A673 (cell line): ENCODE measurements around the gene CCDC73.
"Not testable (repeated sequence)": the region's sequence is repeated elsewhere in the genome, so short reads cannot be mapped to it uniquely, and the experiment has no call there.

Experiments
- EZH2 ChIP-seq: fragments of 200-600 bp; sonication (generic); IDR thresholded peaks from 2 replicates; pipeline ENCODE4 v1.6.1; 2017; ENCODE audit warnings: borderline replicate concordance, low read depth, mild to moderate bottlenecking, mixed read lengths, antibody characterized with exemption, low read length; ENCODE audit not compliant: poor library complexity, severe bottlenecking
- TF ChIP-seq, protein P1 (sequence below): fragments of 300-800, 200-600 bp; sonication (generic); conservative IDR thresholded peaks from 2 replicates; pipeline ENCODE4 v1.5.1; 2017; ENCODE audit warnings: low read depth, mild to moderate bottlenecking, antibody characterized with exemption, low read length, moderate library complexity, mixed read lengths

DNA sequence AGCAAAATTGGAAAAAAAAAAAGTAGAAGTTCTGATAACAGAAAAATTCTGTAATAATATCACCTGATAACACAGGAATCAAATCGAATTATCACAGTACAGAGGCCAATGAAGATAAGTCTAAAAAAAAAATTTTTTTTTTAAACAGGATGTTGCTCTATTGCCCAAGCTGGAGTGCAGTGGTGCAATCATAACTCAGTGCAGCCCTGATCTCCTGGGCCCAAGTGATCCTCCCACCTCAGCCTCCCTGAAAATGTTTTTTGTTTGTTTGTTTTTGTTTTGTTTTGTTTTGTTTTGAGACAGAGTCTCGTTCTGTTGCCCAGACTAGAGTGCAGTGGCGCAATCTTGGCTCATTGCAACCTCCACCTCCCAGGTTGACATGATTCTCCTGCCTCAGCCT, 29.2 kb upstream of the CCDC73 start:
- TF ChIP-seq, protein P1, sequence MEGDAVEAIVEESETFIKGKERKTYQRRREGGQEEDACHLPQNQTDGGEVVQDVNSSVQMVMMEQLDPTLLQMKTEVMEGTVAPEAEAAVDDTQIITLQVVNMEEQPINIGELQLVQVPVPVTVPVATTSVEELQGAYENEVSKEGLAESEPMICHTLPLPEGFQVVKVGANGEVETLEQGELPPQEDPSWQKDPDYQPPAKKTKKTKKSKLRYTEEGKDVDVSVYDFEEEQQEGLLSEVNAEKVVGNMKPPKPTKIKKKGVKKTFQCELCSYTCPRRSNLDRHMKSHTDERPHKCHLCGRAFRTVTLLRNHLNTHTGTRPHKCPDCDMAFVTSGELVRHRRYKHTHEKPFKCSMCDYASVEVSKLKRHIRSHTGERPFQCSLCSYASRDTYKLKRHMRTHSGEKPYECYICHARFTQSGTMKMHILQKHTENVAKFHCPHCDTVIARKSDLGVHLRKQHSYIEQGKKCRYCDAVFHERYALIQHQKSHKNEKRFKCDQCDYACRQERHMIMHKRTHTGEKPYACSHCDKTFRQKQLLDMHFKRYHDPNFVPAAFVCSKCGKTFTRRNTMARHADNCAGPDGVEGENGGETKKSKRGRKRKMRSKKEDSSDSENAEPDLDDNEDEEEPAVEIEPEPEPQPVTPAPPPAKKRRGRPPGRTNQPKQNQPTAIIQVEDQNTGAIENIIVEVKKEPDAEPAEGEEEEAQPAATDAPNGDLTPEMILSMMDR = not testable (repeated sequence)
- not testable (repeated sequence) for TF ChIP-seq EZH2
